T-helper 2 cell treated with Interferon-gamma antibody and Interleukin-4, amounts not matched to agents 5 μg/mL and 100 μg/mL, for 36 hours (primary cell): ENCODE measurements around the gene SLC7A14.

Experiments
- DNase-seq: peaks from one replicate; pipeline ENCODE4 v3.0.0; 2021; ENCODE audit warnings: low spot score
- H3K27ac Mint-ChIP-seq: one replicate; pipeline ENCODE4 v1.8.0; 2021; ENCODE audit warnings: mild to moderate bottlenecking, mixed read lengths
- H3K27me3 Mint-ChIP-seq: one replicate; pipeline ENCODE4 v1.8.0; 2021; ENCODE audit warnings: low read depth, mixed read lengths
- H3K36me3 Mint-ChIP-seq: one replicate; pipeline ENCODE4 v1.8.0; 2021; ENCODE audit warnings: low read depth, mixed read lengths
- H3K4me1 Mint-ChIP-seq: one replicate; pipeline ENCODE4 v1.8.0; 2021; ENCODE audit warnings: low read depth, mixed read lengths
- H3K4me3 Mint-ChIP-seq: one replicate; pipeline ENCODE4 v1.8.0; 2022; ENCODE audit warnings: mild to moderate bottlenecking, moderate library complexity, mixed read lengths
- H3K9me3 Mint-ChIP-seq: one replicate; pipeline ENCODE4 v1.8.0; 2021; ENCODE audit warnings: mixed read lengths

The SLC7A14 gene

DNA sequence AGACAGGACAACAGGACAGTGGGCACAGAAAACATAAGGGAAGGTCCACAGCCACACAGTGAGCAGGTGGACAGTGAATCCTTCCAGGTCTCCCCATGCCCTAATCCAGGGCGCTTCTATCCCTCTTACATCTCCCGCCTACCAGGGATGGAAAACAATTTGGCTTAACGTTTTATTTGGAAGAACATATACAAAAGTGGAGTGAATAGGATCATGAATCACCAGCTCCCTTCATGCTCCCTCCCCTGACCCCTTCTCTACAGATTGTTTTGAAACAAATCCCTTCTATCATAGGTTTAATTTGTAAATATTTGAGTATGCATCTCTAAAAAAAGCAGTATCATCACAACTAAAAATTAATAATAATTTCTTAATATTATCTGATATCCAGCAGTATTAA is 114.7 kb downstream of the SLC7A14 start:
- H3K27ac Mint-ChIP-seq, result no peak overlapping the region
- H3K4me3 Mint-ChIP-seq, result no peak overlapping the region
- DNase-seq, result no peak
- H3K9me3 Mint-ChIP-seq, result no peaks in the 10 kb centered on the region
- H3K27me3 Mint-ChIP-seq, result peaks cover 14% of the 10 kb centered on the region
- peaks cover 3% of the 10 kb centered on the region for H3K4me1 Mint-ChIP-seq
- no peaks in the 10 kb centered on the region for H3K36me3 Mint-ChIP-seq

DNA sequence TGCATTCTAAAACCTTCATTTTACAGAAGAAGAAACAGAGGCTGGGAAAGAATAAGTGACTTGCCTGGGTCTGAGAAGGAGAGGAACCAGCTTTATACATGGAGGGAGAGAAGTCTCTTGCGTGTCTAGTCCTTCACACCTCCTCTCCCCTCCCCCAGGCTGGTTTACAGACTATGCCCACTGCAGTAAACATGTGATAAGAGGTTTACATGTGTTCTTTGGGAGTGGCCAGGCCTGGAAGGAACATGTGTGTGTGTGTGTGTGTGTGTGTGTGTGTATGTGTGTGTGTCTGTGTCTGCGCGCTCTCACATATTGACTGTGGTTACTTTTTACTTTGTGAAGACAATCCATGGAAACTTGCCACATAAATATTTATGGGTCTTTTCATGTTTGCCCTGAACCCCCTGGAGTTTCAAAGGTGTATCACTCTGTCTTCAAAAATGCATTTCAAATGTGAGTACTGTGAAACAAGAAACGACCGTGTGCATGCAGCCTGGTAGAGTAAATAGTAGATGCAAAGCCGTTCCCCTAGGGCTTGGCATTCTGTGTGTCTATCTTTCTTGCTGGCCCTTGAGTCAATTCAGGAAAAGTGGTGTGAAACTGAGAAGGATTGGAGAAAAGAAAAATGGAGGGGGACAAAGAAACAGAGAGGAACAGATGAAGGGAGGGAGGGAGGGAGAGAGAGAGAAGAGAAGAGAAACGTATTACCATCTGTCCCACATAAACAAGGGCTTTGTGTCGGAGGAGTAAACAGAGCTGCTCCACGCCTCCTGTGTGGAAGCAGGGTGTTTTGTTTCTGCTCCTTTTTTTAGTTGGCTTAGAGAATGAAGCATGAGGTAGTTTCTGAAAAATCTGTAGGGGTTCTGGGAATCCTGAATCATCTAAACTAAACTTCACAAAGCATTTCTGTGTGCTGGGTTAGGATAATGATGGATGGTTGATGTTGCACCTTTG is 115.5 kb downstream of the SLC7A14 start:
- Mint-ChIP-seq H3K4me3 (no peak overlapping the region), H3K4me1 (peaks cover 3% of the 10 kb centered on the region), H3K36me3 (no peaks in the 10 kb centered on the region), H3K27ac (no peak overlapping the region), H3K27me3 (peaks cover 12% of the 10 kb centered on the region), H3K9me3 (no peaks in the 10 kb centered on the region)
- DNase-seq, result no peak

DNA sequence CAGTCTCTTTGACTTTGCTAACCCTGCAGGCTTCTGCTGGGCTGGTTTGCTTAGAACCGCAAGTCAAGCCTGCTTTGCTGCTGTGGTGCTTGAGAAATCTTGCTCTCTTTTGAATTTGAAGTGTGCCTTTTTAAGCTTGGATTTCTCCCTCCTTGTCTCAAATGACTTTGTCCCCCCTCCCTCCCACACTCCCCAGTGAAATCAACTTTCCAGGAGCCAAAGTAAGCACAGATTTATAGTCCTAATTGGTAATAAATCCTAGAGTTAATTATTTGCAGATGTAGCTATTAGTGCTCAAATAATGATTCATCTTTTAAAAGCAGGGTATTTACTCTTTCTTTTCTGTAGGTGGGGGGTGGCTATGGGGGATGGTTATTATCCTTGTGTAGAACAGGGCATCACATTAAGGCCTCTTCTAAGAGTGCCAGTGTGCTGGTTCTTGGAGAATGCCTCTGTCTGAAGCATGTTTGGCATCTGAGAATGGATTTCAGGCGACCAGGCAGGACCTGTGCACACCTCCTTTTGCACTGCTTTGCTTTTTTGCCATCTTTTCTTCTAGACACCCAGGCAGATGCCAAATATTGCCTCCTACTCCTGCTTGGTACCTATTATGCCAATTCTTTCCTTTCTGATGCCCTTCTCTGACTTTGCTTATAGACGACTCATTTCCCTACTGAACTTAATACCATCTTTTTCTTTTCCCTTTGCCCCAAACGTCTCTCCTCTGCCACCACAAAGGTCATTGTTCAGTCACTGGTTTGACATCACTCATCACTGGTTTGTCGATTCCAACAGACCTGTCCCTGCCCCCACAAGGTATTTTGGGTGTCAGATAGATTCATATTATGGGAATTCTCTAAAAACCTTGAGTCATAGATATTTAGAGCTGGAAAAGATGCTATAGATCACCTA is 116.5 kb downstream of the SLC7A14 start:
- Mint-ChIP-seq H3K9me3 (no peaks in the 10 kb centered on the region), H3K27ac (no peak overlapping the region), H3K36me3 (no peaks in the 10 kb centered on the region), H3K4me3 (no peak overlapping the region), H3K27me3 (peaks cover 14% of the 10 kb centered on the region), H3K4me1 (peaks cover 3% of the 10 kb centered on the region)
- no peak for DNase-seq

DNA sequence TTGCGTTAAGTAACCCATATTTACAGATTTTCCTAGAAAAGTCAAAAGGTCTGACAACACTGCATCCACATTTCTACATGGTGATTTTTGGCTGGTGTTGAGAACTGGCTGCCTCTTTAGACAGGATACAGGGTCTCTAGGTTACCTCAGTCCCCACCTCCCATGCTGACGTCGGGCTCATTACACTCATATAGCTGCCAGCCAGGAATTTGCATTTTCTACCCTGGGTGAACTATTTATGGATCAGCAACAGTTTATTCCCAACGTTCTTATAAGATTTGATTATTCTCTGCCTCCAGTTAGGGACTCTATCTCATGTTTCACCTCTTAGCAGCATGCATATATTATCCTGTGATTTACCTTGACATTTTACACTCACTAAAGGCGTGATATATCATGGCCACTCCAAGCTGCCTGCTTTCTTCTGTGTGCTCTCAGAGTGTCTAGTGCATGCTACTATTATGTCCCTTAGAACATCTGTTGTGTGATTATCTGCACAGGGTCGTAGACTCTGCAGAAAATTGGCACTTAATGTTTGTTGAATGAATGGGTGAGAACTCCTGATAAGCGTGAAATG is 118.2 kb downstream of the SLC7A14 start:
- Mint-ChIP-seq H3K36me3 (no peaks in the 10 kb centered on the region), H3K27ac (no peak overlapping the region), H3K4me3 (no peak overlapping the region), H3K4me1 (peaks cover 1% of the 10 kb centered on the region), H3K27me3 (peaks cover 17% of the 10 kb centered on the region), H3K9me3 (no peaks in the 10 kb centered on the region)
- no peak for DNase-seq

DNA sequence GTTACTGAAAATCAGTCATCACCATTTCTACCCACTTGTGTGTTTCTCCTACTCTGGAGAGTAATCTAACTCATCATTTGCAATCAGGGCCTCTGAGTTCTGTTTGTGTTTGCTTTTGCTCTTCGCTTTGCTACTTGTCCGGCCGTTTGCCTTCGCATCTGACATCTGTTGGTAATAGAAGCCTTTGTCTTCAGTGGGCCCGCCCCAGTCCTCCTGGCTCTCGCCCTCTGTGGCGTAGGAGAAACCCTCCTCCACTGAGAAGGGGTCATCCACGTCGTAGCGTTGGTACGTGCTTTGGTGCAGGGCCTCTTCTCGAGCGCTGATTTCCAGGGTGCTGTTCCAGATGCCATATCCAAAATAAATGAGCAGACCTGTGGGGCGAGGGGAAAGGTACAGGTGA is 118.9 kb downstream of the SLC7A14 start:
- peaks cover 1% of the 10 kb centered on the region for H3K4me1 Mint-ChIP-seq
- no peak for DNase-seq
- no peak overlapping the region for H3K4me3 Mint-ChIP-seq
- no peak overlapping the region for H3K27ac Mint-ChIP-seq
- no peaks in the 10 kb centered on the region for H3K9me3 Mint-ChIP-seq
- H3K36me3 Mint-ChIP-seq, result no peaks in the 10 kb centered on the region
- H3K27me3 Mint-ChIP-seq, result peaks cover 21% of the 10 kb centered on the region

DNA sequence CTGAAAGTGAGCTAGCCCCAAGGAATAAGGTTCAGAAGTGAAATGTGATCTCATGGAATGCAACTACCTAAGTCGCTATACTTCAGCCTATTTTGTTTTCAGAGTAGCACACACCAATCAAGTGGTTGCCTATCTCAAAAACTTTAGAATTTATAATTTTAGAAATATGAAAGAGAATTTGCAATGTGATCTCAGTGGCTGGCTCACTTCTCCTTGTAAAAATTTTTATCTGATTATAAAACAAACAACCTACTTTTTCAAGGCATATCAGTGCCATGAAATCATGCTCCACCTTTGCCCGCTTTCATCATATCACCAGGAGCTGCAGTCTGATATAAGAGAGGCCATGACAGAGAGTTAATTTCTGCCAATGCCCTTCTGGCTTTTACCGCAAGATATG is 119.9 kb downstream of the SLC7A14 start:
- Mint-ChIP-seq H3K27ac (no peak overlapping the region), H3K9me3 (no peaks in the 10 kb centered on the region), H3K4me1 (peaks cover 1% of the 10 kb centered on the region), H3K4me3 (no peak overlapping the region), H3K36me3 (no peaks in the 10 kb centered on the region), H3K27me3 (peaks cover 27% of the 10 kb centered on the region)
- DNase-seq, result no peak

DNA sequence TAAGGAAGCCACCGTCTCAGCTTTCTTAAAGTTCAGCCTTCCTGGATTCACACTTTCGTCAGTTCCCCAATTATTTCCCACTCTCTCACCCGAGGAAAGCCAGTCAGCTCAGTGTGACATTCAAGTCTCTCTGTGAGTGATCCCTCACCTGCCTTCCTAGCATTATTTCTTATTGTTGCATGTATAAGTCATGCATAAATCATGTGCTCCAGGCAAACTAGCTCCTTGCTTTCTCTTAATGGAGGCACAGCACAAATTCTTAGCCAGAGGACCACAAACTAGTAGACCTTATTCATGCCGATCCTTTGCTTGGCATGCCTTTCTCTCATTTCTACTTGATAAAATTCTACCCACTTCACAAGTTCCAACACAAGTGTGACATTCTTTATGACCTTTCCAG is 122.9 kb downstream of the SLC7A14 start:
- Mint-ChIP-seq H3K27me3 (peaks cover 27% of the 10 kb centered on the region), H3K36me3 (no peaks in the 10 kb centered on the region), H3K4me3 (no peak overlapping the region), H3K9me3 (no peaks in the 10 kb centered on the region), H3K27ac (no peak overlapping the region), H3K4me1 (no peaks in the 10 kb centered on the region)
- DNase-seq, result no peak

DNA sequence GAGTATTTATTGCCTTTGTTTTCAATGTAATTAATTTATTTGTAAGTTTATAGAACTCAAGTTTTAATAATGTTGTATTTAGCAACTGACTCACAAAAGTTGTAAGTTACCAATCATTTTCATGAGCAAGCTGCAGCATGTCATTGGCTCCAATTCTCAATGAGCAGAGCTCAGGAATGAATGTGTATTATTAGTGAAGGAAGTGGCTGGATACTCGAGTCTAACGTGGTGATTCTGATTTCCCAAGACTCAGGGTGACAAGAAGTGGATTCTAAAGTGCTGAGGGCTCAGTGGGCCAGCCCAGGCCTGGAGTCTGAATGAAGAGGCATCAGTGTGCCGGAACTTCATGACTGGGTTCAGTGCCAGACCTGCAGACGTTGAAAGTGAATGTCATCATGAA is 127.6 kb downstream of the SLC7A14 start:
- Mint-ChIP-seq H3K4me3 (no peak overlapping the region), H3K36me3 (no peaks in the 10 kb centered on the region), H3K27ac (no peak overlapping the region), H3K4me1 (peaks cover 4% of the 10 kb centered on the region), H3K27me3 (peaks cover 20% of the 10 kb centered on the region), H3K9me3 (no peaks in the 10 kb centered on the region)
- DNase-seq, result no peak

DNA sequence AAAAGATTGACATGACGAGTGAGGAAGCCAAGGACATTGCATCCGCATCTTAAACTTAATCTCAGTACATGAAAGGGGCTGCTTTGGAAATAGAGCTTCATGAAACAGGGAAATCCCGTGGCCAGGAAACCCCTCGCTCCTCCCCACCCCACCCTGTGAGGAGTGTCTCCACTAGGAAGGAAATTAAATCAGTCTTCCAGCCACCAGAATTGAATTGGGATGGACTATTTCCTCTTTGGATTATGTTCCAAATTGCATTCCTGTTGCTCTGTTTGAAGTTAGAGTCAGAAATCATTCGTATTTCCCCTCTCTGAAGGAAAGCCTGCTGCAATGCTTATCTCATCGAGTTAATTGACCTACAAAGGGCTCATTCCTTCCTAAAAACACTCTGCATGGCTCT is 131.4 kb downstream of the SLC7A14 start:
- Mint-ChIP-seq H3K27me3 (peaks cover 2% of the 10 kb centered on the region), H3K9me3 (no peaks in the 10 kb centered on the region), H3K36me3 (no peaks in the 10 kb centered on the region), H3K27ac (no peak overlapping the region), H3K4me3 (no peak overlapping the region), H3K4me1 (peaks cover 4% of the 10 kb centered on the region)
- DNase-seq, result no peak

DNA sequence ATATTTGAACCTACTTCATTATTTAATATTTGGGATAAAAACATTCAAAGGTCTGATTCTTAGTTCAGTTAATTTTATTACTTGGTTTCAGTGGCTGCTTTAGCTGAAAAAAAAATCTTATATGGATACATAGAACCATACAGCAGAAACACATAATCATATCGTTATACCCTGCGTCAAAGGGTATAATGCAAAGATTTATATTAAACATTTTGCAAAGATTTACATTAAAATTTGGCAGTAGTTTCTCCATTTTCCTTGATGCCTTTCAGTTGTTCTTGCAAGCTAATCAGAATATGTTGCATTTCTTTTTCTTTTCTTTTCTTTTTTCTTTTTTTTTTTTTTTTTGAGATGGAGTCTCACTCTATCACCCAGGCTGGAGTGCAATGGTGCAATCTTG is 135.8 kb downstream of the SLC7A14 start:
- no peak overlapping the region for H3K4me3 Mint-ChIP-seq
- H3K27me3 Mint-ChIP-seq, result peaks cover 10% of the 10 kb centered on the region
- H3K36me3 Mint-ChIP-seq, result no peaks in the 10 kb centered on the region
- no peak for DNase-seq
- H3K27ac Mint-ChIP-seq, result no peak overlapping the region
- no peaks in the 10 kb centered on the region for H3K4me1 Mint-ChIP-seq
- no peaks in the 10 kb centered on the region for H3K9me3 Mint-ChIP-seq

DNA sequence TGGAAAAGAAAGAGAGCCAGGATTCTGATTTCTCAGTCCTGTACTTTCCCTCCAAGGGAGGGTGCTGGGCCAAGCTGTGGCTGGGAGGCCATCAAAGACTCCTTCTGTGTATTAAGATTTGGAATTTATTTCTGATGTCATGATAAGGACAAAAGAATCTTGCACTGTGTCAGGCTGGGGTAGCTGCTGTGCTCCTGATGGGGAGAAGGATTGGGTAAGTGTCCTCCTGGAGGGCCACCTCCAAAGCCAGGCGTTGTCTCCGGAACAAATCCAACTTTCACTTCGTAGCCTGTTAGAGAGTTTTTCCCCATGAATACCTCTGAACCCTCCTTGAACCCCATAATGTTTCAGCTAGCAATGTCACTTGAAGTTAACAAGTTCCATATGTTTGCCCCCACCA is 137.3 kb downstream of the SLC7A14 start:
- Mint-ChIP-seq H3K27me3 (peaks cover 10% of the 10 kb centered on the region), H3K36me3 (no peaks in the 10 kb centered on the region), H3K4me3 (no peak overlapping the region), H3K4me1 (no peaks in the 10 kb centered on the region), H3K9me3 (no peaks in the 10 kb centered on the region), H3K27ac (no peak overlapping the region)
- no peak for DNase-seq

DNA sequence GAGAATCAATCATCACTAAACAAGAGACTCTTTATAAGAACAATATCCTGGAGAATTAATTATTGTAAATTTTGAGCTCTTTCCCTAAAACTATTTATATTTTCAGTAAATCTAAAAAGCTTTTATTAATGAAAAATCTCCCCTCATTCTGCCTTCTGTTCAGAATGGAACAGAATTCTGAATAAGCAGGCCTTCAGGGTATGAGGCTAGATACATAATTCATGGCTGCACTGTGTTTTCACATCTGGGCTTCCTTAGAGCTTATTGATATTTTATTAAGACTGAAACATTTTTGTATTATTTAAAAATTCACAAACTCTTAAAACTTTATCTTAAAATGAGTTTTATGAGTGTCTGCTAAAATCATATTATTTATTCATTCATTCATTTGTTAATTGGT is 142.4 kb downstream of the SLC7A14 start:
- Mint-ChIP-seq H3K27ac (no peak overlapping the region), H3K4me1 (no peaks in the 10 kb centered on the region), H3K9me3 (no peaks in the 10 kb centered on the region), H3K4me3 (no peak overlapping the region), H3K36me3 (no peaks in the 10 kb centered on the region), H3K27me3 (peaks cover 10% of the 10 kb centered on the region)
- no peak for DNase-seq

DNA sequence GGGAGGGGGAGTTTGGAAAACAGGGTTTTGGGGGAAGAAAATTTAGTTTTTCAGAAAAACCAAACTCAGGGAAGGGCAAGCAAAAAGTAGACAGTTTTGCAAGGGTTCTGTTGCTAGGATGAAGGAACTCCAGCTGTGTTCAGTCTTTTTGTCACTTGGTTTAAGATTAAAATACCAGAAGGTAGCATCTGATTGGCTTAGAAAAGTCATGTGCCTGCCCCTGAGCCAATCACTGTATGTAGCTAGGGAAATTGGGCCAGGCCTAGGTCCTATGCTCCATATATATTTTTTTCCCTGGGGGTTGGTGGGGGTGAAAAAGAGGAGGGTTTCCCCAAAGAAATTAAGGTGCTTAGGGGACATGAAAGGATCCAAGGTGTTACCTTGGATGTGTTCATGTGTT is 142.9 kb downstream of the SLC7A14 start:
- no peak overlapping the region for H3K4me3 Mint-ChIP-seq
- no peak for DNase-seq
- peaks cover 7% of the 10 kb centered on the region for H3K27me3 Mint-ChIP-seq
- no peaks in the 10 kb centered on the region for H3K4me1 Mint-ChIP-seq
- no peaks in the 10 kb centered on the region for H3K9me3 Mint-ChIP-seq
- H3K27ac Mint-ChIP-seq, result no peak overlapping the region
- no peaks in the 10 kb centered on the region for H3K36me3 Mint-ChIP-seq

DNA sequence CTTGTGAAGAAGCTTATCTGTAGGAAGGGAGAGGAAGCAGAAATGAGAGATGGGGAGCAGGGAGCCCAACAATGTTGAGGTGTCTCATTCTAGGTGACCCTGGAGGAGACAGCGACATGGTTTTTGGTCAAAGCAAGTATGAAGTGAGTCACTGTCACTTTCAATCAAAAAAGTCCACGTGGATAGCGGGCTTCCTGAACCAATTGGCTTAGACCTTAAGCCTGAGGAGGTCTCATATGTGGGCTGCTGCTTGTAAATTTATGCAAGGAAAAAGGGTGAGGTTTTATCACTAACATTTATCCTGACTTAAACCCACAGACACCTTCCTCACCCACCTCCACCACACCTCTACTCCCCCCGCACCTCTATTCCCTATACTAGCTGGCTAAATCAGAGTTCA is 144.5 kb downstream of the SLC7A14 start:
- no peaks in the 10 kb centered on the region for H3K9me3 Mint-ChIP-seq
- no peak for DNase-seq
- peaks cover 5% of the 10 kb centered on the region for H3K27me3 Mint-ChIP-seq
- no peak overlapping the region for H3K4me3 Mint-ChIP-seq
- peaks cover 8% of the 10 kb centered on the region for H3K4me1 Mint-ChIP-seq
- no peaks in the 10 kb centered on the region for H3K36me3 Mint-ChIP-seq
- H3K27ac Mint-ChIP-seq, result no peak overlapping the region
